ENCODE measurements around the gene FCHO1. TPM values are rescaled to one million over a fixed set of nuclear protein-coding genes. Genes with fewer than 3 reads are reported as not detected.

Gene FCHO1
- total and polyA plus RNA-seq, 10 of the 15 experiments (the other 5 are each of a cell fraction or from before 2014, with no cell fraction given), result 0.14 to 45.8 (median 15.8) TPM

- TF ChIP-seq RELA (IDR thresholded peaks at IDR 0.05; ENCODE audit: borderline replicate concordance, partially characterized antibody) (peak; percentile 86), STAT1 (conservative IDR thresholded peaks at IDR 0.05) (no peak), BCL3 (IDR thresholded peaks at IDR 0.05; ENCODE audit: borderline replicate concordance, insufficient read depth, low read depth, low read length, poor library complexity, severe bottlenecking) (peak; percentile 99), POU2F2 (IDR thresholded peaks at IDR 0.05; ENCODE audit: borderline replicate concordance, low read depth, low read length) (peak; percentile 73; the same call in 1 of the 3 replicates), E2F4 (IDR thresholded peaks at IDR 0.05; ENCODE audit: low read depth, low read length) (no peak), ESRRA (IDR thresholded peaks at IDR 0.05; ENCODE audit: low read length) (peak; percentile 81; the same call in 1 of the 2 replicates), SP1 (IDR thresholded peaks at IDR 0.05; ENCODE audit: low read depth, low read length) (peak; percentile 68), CBX5 (IDR thresholded peaks at IDR 0.05; ENCODE audit: low read depth) (0 out of 2 replicates have a peak, but pooled peaks have one; percentile 24), SRF (IDR thresholded peaks at IDR 0.05; ENCODE audit: low read depth in 2 of 2, low read length in 2 of 2) (0 out of 4 replicates have a peak, but pooled peaks of 1 of the 2 experiments have one; percentile 38), NR2F1 (conservative IDR thresholded peaks at IDR 0.05) (peak; percentile 98), KLF5 (IDR thresholded peaks at IDR 0.05; ENCODE audit: partially characterized antibody) (peak; percentile 67), NBN (IDR thresholded peaks at IDR 0.05) (peak; percentile 97), JUNB (IDR thresholded peaks at IDR 0.05) (peak; percentile 61), GATAD2B (conservative IDR thresholded peaks at IDR 0.05; ENCODE audit: low read depth) (peak; percentile 86), BHLHE40 (IDR thresholded peaks at IDR 0.05; ENCODE audit: borderline replicate concordance in 1 of 2, low read depth in 2 of 2, low read length in 1 of 2) (peak; percentile 92 to 95), SREBF1 (IDR thresholded peaks at IDR 0.05; ENCODE audit: low read length) (no peak), E2F8 (IDR thresholded peaks at IDR 0.05; ENCODE audit: low read depth, partially characterized antibody) (no peak), RFX5 (IDR thresholded peaks at IDR 0.05; ENCODE audit: low read depth, low read length) (no peak), RAD51 (IDR thresholded peaks at IDR 0.05) (peak; percentile 34; the same call in 1 of the 2 replicates), ATF2 (IDR thresholded peaks at IDR 0.05; ENCODE audit: low read length) (peak; percentile 95), RUNX3 (IDR thresholded peaks at IDR 0.05; ENCODE audit: low read length) (peak; percentile 91), MEF2B (IDR thresholded peaks at IDR 0.05; ENCODE audit: partially characterized antibody, poor library complexity, severe bottlenecking) (peak; percentile 84), STAT3 (IDR thresholded peaks at IDR 0.05; ENCODE audit: low read depth, low read length) (no peak), ZNF217 (IDR thresholded peaks at IDR 0.05) (no peak), ATF7 (IDR thresholded peaks at IDR 0.05; ENCODE audit: low read depth) (peak; percentile 99)
These were observed 24.9 kb downstream of the FCHO1 start (continued) for GRCh38 chr19:17775991-17776803.

All from GM12878 (cell line).